CD4-positive, alpha-beta T cell treated with Interleukin-4 for 1 hour (primary cell): Measurements from ENCODE around the gene RNU1-3.

Experiments
- DNase-seq, 2 donors: peaks; one replicate each; pipeline ENCODE4 v3.0.0-alpha.2; 2020 to 2022

The RNU1-3 gene

GRCh38 chr1:16617778-16618580 lies 48.8 kb downstream of the RNU1-3 start:
- no peak for DNase-seq

GRCh38 chr1:16617114-16617631 lies 49.6 kb downstream of the RNU1-3 start:
- DNase-seq = no peak
